ENCODE data around the gene KRT6A. TPM values are rescaled to one million over a fixed set of nuclear protein-coding genes. Genes with fewer than 3 reads are reported as not detected.
"Not testable (repeated sequence)": the region's sequence is repeated elsewhere in the genome, so short reads cannot be mapped to it uniquely, and the experiment has no call there.

KRT6A gene
- total RNA-seq, 3 donors from 2014 or later, result 1.4 TPM; not detected in 2

DNA sequence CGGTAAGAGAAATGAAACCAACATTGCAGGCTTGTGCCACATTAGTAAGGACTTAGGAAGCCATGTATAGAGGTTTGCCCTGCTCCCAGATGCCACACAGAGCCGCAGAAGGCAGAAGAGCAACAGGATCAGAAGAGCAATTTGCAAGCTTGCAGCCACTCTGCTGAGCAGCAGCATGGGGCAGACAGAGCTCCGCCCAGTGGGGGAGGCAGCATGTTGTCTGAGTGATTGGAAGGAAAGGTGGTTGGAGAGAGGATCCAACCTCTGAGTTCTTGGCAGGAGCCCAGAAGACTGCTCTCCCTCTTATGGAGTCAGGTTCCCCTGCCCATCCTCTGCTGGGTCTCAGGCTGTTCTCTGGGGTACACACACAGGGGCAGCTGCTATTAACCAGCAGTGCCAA, 2.3 kb upstream of the KRT6A start:
- intact Hi-C loops (cut with DNase I, micrococcal nuclease), result no loop called here
- Histone ChIP-seq H3K9me3 (no peaks in the 10 kb centered on the region), H3K4me3 (no peak overlapping the region), H3K4me1 (ENCODE audit: low read depth) (no peaks in the 10 kb centered on the region), H3K36me3 (ENCODE audit: low read depth) (no peaks in the 10 kb centered on the region)
- ATAC-seq (peak; percentile 10), DNase-seq (peak in 1 of 3 donors; percentile 16)
- TF ChIP-seq, protein P1, sequence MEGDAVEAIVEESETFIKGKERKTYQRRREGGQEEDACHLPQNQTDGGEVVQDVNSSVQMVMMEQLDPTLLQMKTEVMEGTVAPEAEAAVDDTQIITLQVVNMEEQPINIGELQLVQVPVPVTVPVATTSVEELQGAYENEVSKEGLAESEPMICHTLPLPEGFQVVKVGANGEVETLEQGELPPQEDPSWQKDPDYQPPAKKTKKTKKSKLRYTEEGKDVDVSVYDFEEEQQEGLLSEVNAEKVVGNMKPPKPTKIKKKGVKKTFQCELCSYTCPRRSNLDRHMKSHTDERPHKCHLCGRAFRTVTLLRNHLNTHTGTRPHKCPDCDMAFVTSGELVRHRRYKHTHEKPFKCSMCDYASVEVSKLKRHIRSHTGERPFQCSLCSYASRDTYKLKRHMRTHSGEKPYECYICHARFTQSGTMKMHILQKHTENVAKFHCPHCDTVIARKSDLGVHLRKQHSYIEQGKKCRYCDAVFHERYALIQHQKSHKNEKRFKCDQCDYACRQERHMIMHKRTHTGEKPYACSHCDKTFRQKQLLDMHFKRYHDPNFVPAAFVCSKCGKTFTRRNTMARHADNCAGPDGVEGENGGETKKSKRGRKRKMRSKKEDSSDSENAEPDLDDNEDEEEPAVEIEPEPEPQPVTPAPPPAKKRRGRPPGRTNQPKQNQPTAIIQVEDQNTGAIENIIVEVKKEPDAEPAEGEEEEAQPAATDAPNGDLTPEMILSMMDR (IDR thresholded peaks at IDR 0.05), result no peak

DNA sequence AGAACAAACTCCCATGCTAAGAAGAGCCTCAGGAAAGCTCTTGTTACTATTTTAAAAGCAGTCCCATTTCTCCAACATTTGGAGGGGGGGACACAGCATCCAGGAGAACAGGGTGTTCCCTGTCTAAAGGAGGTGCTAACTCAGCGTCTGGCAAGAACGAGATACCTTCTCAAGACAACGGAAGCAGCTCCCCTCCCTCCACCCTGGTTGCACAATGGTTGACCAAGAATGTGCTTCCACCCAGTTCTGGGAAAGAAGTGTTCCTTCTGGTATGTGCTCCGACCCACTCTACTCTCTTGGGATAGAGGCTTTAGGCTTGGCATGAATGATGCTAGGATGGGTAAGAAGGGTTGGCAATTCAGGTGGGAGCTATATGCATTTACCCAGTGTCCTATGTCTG, 1.5 kb upstream of the KRT6A start:
- H3K4me3 ChIP-seq, result no peak overlapping the region
- H3K4me1 ChIP-seq (ENCODE audit: low read depth), result no peaks in the 10 kb centered on the region
- TF ChIP-seq, protein P1 (IDR thresholded peaks at IDR 0.05), result no peak
- no peaks in the 10 kb centered on the region for H3K9me3 ChIP-seq
- no peak for DNase-seq
- intact Hi-C loops (cut with DNase I, micrococcal nuclease), result no loop called here
- H3K36me3 ChIP-seq (ENCODE audit: low read depth), result no peaks in the 10 kb centered on the region
- no peak for ATAC-seq

DNA sequence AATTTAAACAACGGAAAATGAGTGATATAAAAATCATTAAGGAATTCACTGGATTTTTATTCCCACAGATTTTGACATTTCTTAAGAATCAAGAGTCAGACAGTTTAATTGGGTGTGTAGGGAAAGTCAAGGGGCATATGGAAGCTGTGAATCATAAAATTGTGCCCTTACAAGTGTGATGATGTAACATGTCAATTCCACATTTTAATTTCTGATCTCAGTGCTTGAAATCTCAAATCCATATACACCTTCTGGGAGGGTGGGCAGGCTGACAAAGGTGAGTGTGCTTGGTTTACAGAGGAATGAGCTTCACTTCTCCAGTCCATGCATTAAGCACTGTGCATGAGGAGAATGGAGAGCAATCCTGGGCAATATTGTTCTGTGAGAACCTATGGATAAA, 1.0 kb upstream of the KRT6A start:
- intact Hi-C loops (cut with DNase I, micrococcal nuclease), result no loop called here
- Histone ChIP-seq H3K4me3 (no peak overlapping the region), H3K36me3 (ENCODE audit: low read depth) (no peaks in the 10 kb centered on the region), H3K9me3 (no peaks in the 10 kb centered on the region), H3K4me1 (ENCODE audit: low read depth) (no peaks in the 10 kb centered on the region)
- no peak for ATAC-seq
- DNase-seq, result no peak
- TF ChIP-seq, protein P1 (IDR thresholded peaks at IDR 0.05), result no peak

DNA sequence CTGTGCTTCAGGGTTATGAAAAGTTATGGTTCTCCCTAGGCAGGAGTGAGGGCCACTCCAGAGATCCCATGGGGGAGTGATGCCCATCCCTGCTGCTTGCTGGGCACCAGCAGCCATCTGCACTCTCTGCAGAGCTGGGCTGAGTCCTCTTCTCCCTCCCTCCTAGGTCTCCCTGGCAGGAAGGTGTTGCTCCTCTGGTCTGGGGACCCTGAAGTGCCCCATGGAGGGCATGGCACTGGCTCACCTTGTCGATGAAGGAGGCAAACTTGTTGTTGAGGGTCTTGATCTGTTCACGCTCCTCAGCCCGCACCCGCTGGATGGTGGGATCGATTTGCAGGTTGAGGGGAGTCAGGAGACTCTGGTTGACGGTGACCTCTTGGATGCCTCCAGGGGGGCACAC, 652 bp downstream of the KRT6A start:
- intact Hi-C loops (cut with DNase I, micrococcal nuclease); H3K4me3 ChIP-seq; ATAC-seq; H3K36me3 ChIP-seq (ENCODE audit: low read depth); H3K4me1 ChIP-seq (ENCODE audit: low read depth); DNase-seq; H3K9me3 ChIP-seq: not testable (repeated sequence)

DNA sequence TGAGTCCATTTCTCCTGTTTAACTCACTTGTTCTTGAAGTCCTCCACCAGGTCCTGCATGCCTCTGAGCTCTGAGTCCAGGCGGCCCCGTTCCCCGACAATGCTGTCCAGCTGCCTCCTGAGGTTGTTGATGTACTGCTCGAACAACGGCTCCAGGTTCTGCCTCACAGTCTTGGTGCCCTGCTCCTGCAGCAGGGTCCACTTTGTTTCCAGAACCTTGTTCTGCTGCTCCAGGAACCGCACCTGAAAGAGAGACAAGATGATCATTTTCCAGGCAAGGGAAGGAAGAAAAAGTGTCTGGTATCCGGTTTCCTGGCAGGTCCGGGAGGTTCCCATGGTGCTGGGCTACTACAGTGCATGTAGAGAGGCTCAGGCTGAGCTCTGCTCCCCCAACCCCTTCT, 1.6 kb downstream of the KRT6A start:
- DNase-seq; H3K36me3 ChIP-seq (ENCODE audit: low read depth); ATAC-seq; H3K9me3 ChIP-seq; H3K4me1 ChIP-seq (ENCODE audit: low read depth); intact Hi-C loops (cut with DNase I, micrococcal nuclease); H3K4me3 ChIP-seq: not testable (repeated sequence)

DNA sequence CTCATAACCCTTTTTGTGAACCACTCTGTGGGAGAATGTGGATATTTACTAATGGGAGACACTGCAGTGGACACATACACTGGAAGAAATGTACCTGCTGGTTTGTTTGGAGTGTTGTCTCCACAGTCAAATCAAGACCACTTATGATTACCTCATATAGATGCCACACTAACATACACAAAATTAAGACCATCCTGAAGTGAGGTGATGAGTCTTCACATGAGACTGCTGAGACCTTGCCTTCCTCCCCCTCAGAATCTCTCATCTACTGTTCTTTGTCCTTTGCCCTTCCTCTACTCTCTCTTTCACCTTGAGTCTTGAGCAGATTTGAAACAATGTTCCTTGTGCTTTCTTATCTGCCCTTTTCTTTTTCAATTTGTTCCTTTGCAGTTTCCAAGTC, 4.3 kb downstream of the KRT6A start:
- ATAC-seq (no peak), DNase-seq (no peak)
- Histone ChIP-seq H3K4me1 (ENCODE audit: low read depth) (no peaks in the 10 kb centered on the region), H3K4me3 (no peak overlapping the region), H3K36me3 (ENCODE audit: low read depth) (no peaks in the 10 kb centered on the region), H3K9me3 (no peaks in the 10 kb centered on the region)
- TF ChIP-seq, protein P1 (IDR thresholded peaks at IDR 0.05), result no peak
- intact Hi-C loops (cut with DNase I, micrococcal nuclease), result no loop called here

DNA sequence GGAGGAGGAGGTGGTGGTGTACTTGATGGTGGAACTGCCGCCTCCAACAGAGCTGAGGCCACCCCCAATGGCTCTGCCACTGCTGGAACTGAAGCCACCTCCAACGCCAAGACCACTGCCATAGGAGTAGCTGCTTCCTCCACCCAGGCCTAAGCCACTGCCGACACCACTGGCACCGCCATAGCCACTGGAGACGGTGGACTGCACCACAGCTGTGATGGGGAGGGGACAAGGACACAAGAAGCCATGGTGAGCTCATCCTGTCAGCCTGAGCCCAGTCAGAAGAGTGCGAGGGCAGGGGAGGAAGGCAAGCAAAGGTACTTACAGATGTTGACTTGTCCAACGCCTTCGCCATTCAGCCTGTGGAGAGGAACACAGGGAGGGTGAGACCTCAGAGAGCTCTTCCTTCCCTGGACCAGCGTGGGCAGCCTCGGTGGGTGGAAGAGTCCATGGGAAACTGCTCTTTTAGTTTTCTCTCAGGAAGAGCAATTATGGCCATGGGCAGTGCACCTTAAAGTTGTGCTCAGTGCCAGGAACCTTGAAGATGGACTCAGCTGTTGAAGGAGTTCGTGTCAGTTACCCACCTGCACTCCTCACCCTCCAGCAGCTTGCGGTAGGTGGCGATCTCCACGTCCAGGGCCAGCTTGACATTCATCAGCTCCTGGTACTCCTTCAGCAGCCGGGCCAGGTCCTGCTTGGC, 5.2 kb downstream of the KRT6A start:
- H3K9me3 ChIP-seq; intact Hi-C loops (cut with DNase I, micrococcal nuclease); H3K36me3 ChIP-seq (ENCODE audit: low read depth); DNase-seq; ATAC-seq; H3K4me1 ChIP-seq (ENCODE audit: low read depth); H3K4me3 ChIP-seq: not testable (repeated sequence)

Data from mucosa of descending colon (tissue), 3 donors.